Measurements from ENCODE around the gene COL5A1.

COL5A1 gene

DNA sequence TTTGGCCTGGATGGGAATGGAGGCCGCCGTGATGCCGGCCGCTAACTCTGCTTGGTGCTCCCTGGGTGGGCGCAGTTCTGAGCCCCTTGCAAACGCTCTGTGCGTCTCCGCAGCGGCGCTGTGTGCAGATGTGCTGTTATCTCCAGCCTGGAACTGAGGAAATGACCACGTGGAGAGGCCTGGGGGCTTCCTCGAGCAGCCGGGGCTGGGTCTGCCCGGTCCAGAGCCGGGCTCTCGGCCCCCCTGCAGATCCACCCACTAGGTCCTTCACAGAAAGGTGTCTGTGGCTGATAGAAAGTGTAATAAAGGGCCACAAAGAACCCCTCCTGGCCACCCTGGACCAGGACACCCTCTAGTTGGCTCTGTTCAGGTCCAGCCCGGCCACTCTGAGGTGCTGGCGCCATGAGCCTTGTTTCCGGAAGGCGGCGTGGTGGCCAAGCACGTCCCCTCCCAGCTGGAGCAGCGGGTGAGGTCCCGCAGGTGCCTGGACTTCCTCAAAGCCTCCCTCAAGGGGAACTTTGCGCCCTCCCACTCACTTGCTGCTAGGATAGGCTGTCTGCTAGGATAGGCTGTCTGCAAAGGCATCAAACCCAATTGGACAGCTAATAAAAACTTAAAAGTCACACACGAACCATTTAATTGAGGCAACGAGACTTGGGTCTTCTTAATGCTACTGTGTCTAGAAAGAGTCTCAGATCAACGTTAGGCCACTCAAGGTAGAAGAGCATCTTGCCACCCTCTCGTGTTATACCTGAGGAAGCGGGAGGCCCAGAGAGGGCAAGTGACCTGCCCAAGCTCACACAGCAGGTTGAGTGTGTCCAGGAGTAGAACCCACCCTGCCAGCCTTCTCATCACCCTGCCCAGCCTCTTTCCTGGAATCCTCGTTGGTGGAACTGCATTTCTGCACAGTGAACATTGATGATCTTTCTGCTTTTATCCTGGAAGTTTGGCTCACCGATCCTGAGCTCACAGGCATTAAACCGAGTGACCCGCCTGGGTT, 129.7 kb downstream of the COL5A1 start:
- Histone ChIP-seq H3K4me1 (no peaks in the 10 kb centered on the region), H3K4me3 (ENCODE audit: low read depth, low read length) (no peak overlapping the region), H3K27me3 (ENCODE audit: control insufficient read depth, insufficient read depth, low read length) (no peaks in the 10 kb centered on the region), H3K4me2 (ENCODE audit: low read length) (no peak overlapping the region), H3K79me2 (no peaks in the 10 kb centered on the region), H3K36me3 (ENCODE audit: control insufficient read depth, insufficient read depth, low read length) (no peaks in the 10 kb centered on the region), H2AFZ (no peak overlapping the region), H3K27ac (no peak overlapping the region), H3K9ac (no peak overlapping the region), H3K9me3 (ENCODE audit: control insufficient read depth, low read length) (no peaks in the 10 kb centered on the region)
- TF ChIP-seq CTCF (IDR thresholded peaks at IDR 0.05): no peak

DNA sequence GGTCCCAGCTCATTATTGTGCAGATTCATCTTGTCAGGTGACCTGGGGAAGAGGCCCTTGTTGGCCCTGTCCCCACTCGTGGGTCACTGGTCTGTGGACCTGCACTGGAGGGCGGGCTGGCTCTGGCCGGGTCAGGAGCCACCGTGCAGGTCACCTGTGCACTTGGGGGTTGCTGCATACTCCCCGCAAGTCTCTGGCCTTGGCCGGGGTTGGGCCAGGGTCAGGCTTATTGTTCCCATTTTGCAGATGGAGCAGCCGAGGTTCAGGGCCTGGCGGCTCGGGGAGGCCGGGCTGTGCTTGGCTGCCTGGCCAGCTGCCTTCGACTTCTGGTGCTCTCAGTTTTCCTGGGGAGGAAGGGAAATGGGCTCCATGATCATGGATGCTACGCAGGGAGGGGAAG, 130.7 kb downstream of the COL5A1 start:
- no peaks in the 10 kb centered on the region for H3K79me2 ChIP-seq
- no peaks in the 10 kb centered on the region for H3K36me3 ChIP-seq (ENCODE audit: control insufficient read depth, insufficient read depth, low read length)
- H3K27ac ChIP-seq: no peak overlapping the region
- H3K4me1 ChIP-seq: no peaks in the 10 kb centered on the region
- H2AFZ ChIP-seq: no peak overlapping the region
- no peak overlapping the region for H3K4me3 ChIP-seq (ENCODE audit: low read depth, low read length)
- H3K9ac ChIP-seq: no peak overlapping the region
- TF ChIP-seq CTCF (IDR thresholded peaks at IDR 0.05): no peak
- no peak overlapping the region for H3K4me2 ChIP-seq (ENCODE audit: low read length)
- H3K27me3 ChIP-seq (ENCODE audit: control insufficient read depth, insufficient read depth, low read length): no peaks in the 10 kb centered on the region
- no peaks in the 10 kb centered on the region for H3K9me3 ChIP-seq (ENCODE audit: control insufficient read depth, low read length)

DNA sequence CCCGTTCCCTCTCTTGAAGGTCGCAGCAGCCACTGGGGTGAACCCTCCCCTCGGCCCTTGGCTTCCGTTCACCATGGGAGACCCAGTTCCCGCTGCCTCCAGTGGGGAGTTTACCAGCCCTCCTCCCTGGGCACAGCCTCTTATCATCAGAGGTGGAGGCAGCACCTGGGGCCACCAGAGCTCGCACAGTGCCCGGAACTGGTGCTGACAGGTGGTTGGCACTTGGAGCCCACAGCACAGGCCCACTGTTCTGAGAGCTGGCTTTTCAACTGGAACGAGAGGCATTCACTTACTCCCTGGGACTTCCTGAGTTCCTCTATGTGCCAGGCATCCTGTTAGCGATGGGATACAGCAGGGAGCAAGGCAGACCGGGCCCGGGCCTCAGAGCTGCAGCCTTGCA, 132.2 kb downstream of the COL5A1 start:
- Histone ChIP-seq H2AFZ (no peak overlapping the region), H3K4me3 (ENCODE audit: low read depth, low read length) (no peak overlapping the region), H3K27ac (no peak overlapping the region), H3K4me1 (no peaks in the 10 kb centered on the region), H3K27me3 (ENCODE audit: control insufficient read depth, insufficient read depth, low read length) (no peaks in the 10 kb centered on the region), H3K9ac (no peak overlapping the region), H3K4me2 (ENCODE audit: low read length) (no peak overlapping the region), H3K79me2 (no peaks in the 10 kb centered on the region), H3K9me3 (ENCODE audit: control insufficient read depth, low read length) (no peaks in the 10 kb centered on the region), H3K36me3 (ENCODE audit: control insufficient read depth, insufficient read depth, low read length) (no peaks in the 10 kb centered on the region)
- TF ChIP-seq CTCF (IDR thresholded peaks at IDR 0.05): no peak

GRCh38 chr9:134774410-134774809, 132.8 kb downstream of the COL5A1 start:
- H3K4me3 ChIP-seq (ENCODE audit: low read depth, low read length): no peak overlapping the region
- no peaks in the 10 kb centered on the region for H3K9me3 ChIP-seq (ENCODE audit: control insufficient read depth, low read length)
- H3K4me2 ChIP-seq (ENCODE audit: low read length): no peak overlapping the region
- no peaks in the 10 kb centered on the region for H3K27me3 ChIP-seq (ENCODE audit: control insufficient read depth, insufficient read depth, low read length)
- H3K27ac ChIP-seq: no peak overlapping the region
- H3K36me3 ChIP-seq (ENCODE audit: control insufficient read depth, insufficient read depth, low read length): no peaks in the 10 kb centered on the region
- TF ChIP-seq CTCF (IDR thresholded peaks at IDR 0.05): no peak
- H3K79me2 ChIP-seq: no peaks in the 10 kb centered on the region
- H2AFZ ChIP-seq: no peak overlapping the region
- no peaks in the 10 kb centered on the region for H3K4me1 ChIP-seq
- no peak overlapping the region for H3K9ac ChIP-seq
